SK-N-MC (cell line): ENCODE data around the gene RASGEF1B.

Experiments
- DNase-seq: peaks from one replicate; pipeline ENCODE4 v3.0.0-alpha.2; 2011; ENCODE audit warnings: low read depth, low spot score
- H3K27ac ChIP-seq: fragments of 200-600 bp; sonication (generic); 2 replicates; pipeline ENCODE4 v1.5.1; 2016; ENCODE audit warnings: mixed run types
- H3K36me3 ChIP-seq: fragments of 200-600 bp; sonication (generic); 2 replicates; pipeline ENCODE4 v1.6.1; 2017; ENCODE audit warnings: antibody characterized with exemption, low read length, mixed read lengths; ENCODE audit not compliant: insufficient read depth
- H3K4me3 ChIP-seq: fragments of 200-600 bp; sonication (generic); 2 replicates; pipeline ENCODE4 v1.5.1; 2016
- H3K9ac ChIP-seq: fragments of 200-600 bp; sonication (generic); 2 replicates; pipeline ENCODE4 v1.8.0; 2017; ENCODE audit warnings: mixed run types, mixed read lengths; ENCODE audit not compliant: insufficient read length
- H3K9me3 ChIP-seq: fragments of 200-600 bp; sonication (generic); 2 replicates; pipeline ENCODE4 v1.6.1; 2017; ENCODE audit warnings: low read depth, mild to moderate bottlenecking, antibody characterized with exemption, low read length, moderate library complexity, mixed read lengths
- EZH2 ChIP-seq: fragments of 200-600 bp; sonication (generic); IDR thresholded peaks from one replicate; pipeline ENCODE4 v1.6.1; 2017; ENCODE audit warnings: antibody characterized with exemption
- FOXP2 ChIP-seq: optimal IDR thresholded peaks from 2 replicates; pipeline ENCODE3; 2011; ENCODE audit warnings: mild to moderate bottlenecking, moderate library complexity; ENCODE audit not compliant: insufficient read depth; ENCODE audit errors: extremely low read length, control extremely low read depth
- POLR2AphosphoS5 ChIP-seq: IDR thresholded peaks from 2 replicates; pipeline ENCODE4 v1.6.1; 2012; ENCODE audit warnings: mild to moderate bottlenecking, low read depth, low read length, borderline replicate concordance

Gene RASGEF1B

DNA sequence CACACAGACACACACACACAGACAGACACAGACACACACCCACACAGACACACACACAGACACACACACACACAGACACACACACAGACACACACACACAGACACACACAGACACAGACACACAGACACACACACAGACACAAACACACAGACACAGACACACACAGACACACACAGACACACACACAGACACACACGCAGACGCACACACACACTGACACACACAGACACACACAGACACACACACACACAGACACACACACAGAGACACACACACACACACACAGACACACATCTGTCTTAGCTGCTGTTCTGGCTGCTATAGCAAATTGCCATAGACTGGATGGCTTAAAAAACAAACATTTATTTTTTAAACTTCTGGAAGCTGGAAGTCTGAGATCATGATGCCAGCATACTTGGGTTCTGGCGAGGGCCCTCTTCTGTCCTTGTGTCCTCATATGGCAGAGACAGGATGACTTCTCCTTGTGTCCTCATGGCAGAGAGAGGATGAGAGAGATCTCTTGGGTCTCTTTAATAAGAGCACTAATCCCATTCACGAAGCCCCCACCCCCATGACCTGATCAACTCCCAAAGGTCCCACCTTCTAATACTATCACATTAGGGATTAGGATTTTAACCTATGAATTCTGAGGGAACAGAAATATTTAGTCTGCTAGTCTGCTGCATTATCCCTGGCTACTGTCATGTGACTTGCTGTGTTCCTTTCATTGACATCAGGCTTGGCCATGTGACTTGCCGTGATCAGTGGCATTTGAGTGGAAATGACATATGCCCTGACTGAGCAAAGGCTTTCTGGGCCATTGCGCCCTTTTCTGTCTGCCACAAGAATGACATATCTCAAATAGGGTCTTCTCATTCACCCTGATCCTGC lies 32.7 kb upstream of the RASGEF1B start:
- Histone ChIP-seq H3K9ac (no peak overlapping the region), H3K4me3 (no peak overlapping the region)

DNA sequence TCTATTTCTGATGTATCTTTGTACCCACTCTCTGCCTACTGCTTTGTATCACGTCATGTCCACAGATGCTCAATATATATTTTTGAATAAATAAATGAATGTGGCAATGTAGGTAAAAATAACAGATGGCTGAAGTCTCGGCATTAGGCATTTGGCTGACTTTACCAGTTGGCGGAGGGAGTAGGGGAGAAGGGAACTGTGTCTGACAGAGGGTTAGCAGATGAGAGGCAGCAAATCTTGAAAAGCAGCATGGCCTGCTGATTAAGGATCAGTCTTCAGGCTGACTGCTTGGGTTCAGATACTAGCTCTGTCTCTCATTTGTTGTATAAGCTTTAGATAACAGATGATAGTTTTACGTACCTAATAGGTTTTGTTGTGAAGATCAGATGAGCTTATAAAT lies 31.9 kb upstream of the RASGEF1B start:
- Histone ChIP-seq H3K4me3 (no peak overlapping the region), H3K27ac (no peak overlapping the region), H3K36me3 (no peaks in the 10 kb centered on the region), H3K9me3 (no peaks in the 10 kb centered on the region), H3K9ac (no peak overlapping the region)
- no peak for TF ChIP-seq POLR2AphosphoS5
- no peak for TF ChIP-seq EZH2
- TF ChIP-seq FOXP2 = no peak
- no peak for DNase-seq

More for the DNA sequence above, 32.7 kb upstream of the RASGEF1B start:
- H3K9me3 ChIP-seq = no peaks in the 10 kb centered on the region
- TF ChIP-seq EZH2 = no peak
- TF ChIP-seq POLR2AphosphoS5 = no peak
- no peak for TF ChIP-seq FOXP2
- DNase-seq = no peak
- H3K36me3 ChIP-seq = no peaks in the 10 kb centered on the region
- no peak overlapping the region for H3K27ac ChIP-seq

DNA sequence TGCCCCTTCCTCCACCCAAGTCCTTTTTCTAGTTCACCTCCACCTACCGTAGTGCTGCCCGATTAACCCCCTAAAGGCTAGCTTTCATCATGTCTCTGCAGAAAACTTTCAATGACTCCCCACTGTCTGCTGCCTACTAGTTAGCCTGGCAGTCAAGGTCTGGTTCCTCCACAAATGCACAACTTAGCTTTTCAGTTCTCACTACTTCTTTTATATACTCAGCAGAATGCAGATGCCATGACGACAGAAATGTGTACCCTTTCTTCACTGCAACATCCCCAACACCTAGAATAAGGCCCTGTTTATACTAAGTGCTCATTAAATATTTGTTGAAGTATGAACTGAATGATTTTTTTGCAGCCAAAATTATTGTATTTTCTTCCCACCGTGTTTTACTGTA lies 30.9 kb upstream of the RASGEF1B start:
- TF ChIP-seq POLR2AphosphoS5 = no peak
- TF ChIP-seq FOXP2 = no peak
- TF ChIP-seq EZH2 = no peak
- no peak overlapping the region for H3K27ac ChIP-seq

DNA sequence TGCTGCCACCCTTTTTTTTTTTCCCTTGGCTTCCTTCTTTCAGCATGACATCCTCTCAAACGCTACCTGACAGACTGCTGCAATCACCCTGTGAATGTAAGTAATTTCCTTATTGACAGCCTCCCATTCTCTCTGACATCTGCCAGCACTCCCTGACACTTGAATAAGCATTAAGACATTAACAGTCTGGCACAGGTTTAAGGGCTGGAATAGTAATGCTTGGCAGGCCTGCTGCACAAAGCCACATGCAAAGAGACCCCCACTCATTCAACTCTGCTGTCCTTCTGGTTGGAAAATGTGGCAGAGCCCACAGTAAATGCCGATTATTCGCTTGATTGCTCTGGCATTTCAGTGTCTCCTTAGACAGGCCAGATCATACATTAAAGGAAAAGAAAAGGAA lies 28.1 kb upstream of the RASGEF1B start:
- H3K9me3 ChIP-seq = no peaks in the 10 kb centered on the region
- DNase-seq = no peak
- no peaks in the 10 kb centered on the region for H3K36me3 ChIP-seq
- H3K9ac ChIP-seq = no peak overlapping the region
- no peak overlapping the region for H3K27ac ChIP-seq
- TF ChIP-seq EZH2 (no peak), POLR2AphosphoS5 (no peak), FOXP2 (no peak)
- no peak overlapping the region for H3K4me3 ChIP-seq

More for the DNA sequence above, 30.9 kb upstream of the RASGEF1B start:
- no peak for DNase-seq
- no peak overlapping the region for H3K4me3 ChIP-seq
- no peak overlapping the region for H3K9ac ChIP-seq
- no peaks in the 10 kb centered on the region for H3K36me3 ChIP-seq
- no peaks in the 10 kb centered on the region for H3K9me3 ChIP-seq

DNA sequence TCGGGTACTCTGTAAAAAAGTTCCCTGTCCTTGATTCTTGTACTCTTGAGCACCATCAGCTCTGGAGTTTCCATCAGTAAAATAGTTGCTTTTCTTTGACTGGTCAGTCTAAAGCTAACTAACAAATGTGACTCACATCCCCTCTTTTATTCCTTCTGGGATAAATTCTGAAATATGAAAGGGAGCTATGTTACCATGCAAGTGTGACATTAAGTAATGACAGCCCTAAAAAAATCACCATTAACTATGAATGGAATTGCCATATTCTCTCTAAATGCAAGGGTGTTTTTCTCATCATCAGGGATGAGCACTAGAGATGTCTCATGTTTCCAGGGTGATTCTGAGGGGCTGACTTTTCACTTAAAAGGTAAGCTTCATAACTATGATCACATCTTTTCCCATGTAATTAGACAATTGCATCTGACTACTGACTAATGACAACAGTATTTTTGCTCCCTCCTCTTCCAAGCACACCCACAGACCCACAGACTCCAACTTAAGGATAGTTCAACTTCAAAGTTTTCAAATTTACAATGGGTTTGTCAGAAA lies 26.9 kb upstream of the RASGEF1B start:
- Histone ChIP-seq H3K27ac (no peak overlapping the region), H3K36me3 (no peaks in the 10 kb centered on the region), H3K9me3 (no peaks in the 10 kb centered on the region), H3K4me3 (no peak overlapping the region), H3K9ac (no peak overlapping the region)
- no peak for DNase-seq
- no peak for TF ChIP-seq EZH2
- TF ChIP-seq POLR2AphosphoS5 = no peak
- no peak for TF ChIP-seq FOXP2

DNA sequence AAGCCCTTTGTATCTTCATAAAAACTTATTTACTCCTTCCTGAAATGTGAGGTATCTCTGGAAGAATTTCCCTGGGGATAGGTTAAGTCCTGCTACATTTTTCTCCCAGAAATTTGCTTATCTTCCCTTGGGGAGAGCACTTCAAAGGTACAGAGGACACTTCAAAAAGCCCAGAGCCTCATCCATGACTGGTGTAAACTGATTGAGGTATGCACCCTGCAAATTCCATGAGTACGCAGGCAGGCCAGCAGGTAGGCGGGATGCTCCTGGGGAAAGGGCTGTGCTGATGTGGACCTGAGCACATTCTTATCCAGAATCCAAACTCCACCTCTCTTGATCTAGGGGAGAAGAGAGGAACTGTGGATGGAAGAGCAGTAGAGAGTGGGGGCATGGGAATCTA lies 26.3 kb upstream of the RASGEF1B start:
- no peak for DNase-seq
- Histone ChIP-seq H3K36me3 (no peaks in the 10 kb centered on the region), H3K9me3 (no peaks in the 10 kb centered on the region), H3K9ac (no peak overlapping the region), H3K4me3 (no peak overlapping the region), H3K27ac (no peak overlapping the region)
- no peak for TF ChIP-seq FOXP2
- TF ChIP-seq POLR2AphosphoS5 = no peak
- no peak for TF ChIP-seq EZH2

DNA sequence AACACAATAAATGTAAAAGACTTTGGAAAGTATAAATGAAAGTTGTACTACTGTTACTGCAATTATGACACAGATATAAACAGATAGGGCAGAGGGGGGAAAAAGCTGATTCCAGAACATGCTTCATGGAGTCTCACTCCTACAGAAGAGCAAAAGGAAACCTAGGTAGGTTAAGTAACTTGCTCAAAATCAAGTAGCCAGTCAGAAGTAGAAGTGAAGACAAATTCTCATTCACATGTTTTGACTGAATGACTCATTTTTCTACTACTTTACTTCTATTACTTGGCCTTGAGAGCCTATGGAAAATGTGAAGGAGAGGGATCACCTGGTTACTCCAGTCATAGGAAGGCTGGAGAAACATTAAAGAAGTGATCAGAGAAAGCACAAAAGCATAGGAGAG lies 23.6 kb upstream of the RASGEF1B start:
- Histone ChIP-seq H3K36me3 (no peaks in the 10 kb centered on the region), H3K9me3 (no peaks in the 10 kb centered on the region), H3K27ac (no peak overlapping the region), H3K9ac (no peak overlapping the region), H3K4me3 (no peak overlapping the region)
- no peak for DNase-seq
- no peak for TF ChIP-seq EZH2
- TF ChIP-seq POLR2AphosphoS5 = no peak
- TF ChIP-seq FOXP2 = no peak

DNA sequence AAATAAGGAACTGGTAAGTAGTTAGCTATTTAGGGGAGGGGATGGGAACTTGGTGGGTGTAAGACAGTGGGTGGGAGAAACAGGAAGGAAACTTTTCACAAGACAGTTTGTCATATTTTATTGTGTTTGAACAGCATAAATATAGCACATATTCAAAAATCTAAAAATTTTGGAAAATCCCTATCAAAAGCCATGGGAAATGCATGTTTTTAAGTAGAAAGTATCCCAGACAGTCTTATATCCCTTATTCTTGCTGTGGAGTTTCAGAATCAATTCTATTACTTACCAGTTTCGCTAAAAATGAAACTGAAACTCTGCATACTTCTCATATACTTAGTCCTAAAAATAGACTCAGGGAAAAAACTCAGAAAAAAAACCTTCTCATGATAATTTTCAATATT lies 22.3 kb upstream of the RASGEF1B start:
- Histone ChIP-seq H3K36me3 (no peaks in the 10 kb centered on the region), H3K27ac (no peak overlapping the region), H3K9ac (no peak overlapping the region), H3K9me3 (no peaks in the 10 kb centered on the region), H3K4me3 (no peak overlapping the region)
- no peak for DNase-seq
- TF ChIP-seq EZH2 (no peak), POLR2AphosphoS5 (no peak), FOXP2 (no peak)
